KG1 (cell line): ENCODE data around the gene TMEM171.

Experiments
- DNase-seq: peaks from one replicate; lab custom pipeline; 2025; lab: John Stamatoyannopoulos, UW

Gene TMEM171

GRCh38 chr5:73121119-73121463, 716 bp downstream of the TMEM171 start:
- no peak for DNase-seq

DNA sequence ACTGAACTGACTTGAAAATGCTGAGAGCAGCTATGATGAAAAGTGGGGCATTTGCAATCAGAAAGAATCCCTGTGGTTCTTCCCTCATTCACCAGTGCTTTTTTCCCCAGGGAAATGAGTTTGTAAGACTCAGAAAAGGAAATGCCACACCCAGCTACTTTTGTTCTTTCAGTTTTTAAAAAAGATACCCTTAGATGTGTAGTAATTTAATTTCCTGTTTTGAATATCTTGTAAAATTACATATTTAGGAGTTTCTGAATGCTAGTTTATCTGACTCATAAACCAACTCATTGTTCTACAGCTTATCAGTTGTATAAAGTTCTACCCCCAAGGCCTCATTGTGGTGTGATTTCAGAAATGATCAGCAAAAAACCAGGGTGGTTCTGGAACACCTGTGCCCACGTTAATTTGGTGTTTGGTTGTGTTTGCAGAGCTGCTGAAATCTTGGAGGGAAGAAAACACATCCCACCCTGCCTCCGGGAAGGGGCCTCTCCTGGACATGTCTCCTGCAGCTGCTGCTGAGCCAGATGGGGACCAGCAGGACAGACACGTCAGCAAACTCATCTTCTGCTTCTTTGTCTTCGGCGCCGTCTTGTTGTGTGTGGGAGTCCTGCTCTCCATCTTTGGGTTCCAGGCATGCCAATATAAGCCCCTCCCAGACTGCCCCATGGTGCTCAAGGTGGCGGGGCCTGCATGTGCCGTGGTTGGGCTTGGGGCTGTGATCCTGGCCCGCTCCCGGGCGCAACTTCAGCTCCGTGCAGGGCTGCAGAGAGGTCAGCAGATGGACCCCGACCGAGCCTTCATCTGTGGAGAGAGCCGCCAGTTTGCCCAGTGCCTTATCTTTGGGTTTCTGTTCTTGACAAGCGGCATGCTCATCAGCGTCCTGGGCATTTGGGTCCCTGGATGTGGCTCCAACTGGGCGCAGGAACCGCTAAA, 2.8 kb downstream of the TMEM171 start:
- no peak for DNase-seq

GRCh38 chr5:73125289-73125688, 4.9 kb downstream of the TMEM171 start:
- no peak for DNase-seq

DNA sequence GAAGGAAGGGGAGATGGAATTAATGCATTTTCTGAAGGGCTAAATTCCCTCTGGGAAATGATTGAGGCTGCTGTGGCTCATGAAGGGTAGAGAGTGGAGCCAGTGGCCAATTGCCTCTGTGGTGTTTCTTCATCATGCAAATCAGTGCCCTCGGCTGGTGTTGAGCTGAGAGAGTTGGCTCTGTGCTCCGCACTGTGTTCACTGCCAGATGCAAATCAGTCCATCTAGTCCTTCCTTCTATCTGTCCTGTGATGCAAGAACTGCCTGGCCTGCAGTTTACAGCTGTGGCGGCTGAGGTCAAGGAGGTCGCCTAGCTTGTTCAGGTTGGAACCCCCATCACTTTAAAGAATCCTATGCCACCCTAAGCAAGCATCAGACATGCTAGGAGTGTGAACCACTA, 6.0 kb downstream of the TMEM171 start:
- DNase-seq, result no peak

DNA sequence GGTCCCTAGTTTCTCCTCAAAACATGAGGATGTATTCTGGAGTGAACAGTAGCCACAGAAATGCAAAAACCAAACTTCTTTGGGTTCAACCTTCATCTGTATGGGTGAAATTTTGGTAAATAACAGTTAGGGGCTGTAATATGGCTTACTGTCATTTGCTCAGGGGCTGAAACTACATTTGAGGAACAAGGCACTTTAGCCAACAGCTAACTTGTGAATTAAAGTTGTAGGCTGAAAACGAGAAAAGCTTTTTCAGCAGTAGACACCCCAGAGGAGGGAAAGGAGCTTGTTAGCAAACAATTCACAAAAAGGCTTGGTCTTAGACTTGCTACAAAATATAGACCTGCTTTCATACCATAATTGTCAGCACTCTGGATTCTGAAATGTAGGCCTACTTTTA, 6.6 kb downstream of the TMEM171 start:
- no peak for DNase-seq

DNA sequence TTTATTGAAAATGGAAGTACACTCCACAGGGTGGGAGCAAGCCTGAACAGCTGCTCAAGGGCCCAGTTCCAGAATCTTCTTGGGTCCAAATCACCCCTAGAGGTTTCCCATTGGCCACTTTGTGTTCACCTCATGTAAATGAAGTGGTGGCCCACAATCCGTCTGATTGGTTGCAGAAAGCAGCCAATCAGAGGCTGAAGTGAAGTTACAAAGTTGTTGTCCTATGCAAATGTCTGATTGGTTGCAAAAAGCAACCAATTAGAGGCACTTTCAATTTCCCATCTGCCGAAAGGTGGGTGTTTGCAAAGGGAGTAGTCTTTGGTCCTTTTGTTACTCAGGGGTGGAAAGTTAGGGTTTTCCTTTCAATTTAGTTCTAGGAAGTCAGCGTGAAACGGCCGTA, 8.8 kb downstream of the TMEM171 start:
- no peak for DNase-seq

GRCh38 chr5:73130811-73131210, 10.4 kb downstream of the TMEM171 start:
- DNase-seq, result no peak

- DNase-seq, result no peak
Measured at GRCh38 chr5:73131711-73132425, 11.5 kb downstream of the TMEM171 start.

DNA sequence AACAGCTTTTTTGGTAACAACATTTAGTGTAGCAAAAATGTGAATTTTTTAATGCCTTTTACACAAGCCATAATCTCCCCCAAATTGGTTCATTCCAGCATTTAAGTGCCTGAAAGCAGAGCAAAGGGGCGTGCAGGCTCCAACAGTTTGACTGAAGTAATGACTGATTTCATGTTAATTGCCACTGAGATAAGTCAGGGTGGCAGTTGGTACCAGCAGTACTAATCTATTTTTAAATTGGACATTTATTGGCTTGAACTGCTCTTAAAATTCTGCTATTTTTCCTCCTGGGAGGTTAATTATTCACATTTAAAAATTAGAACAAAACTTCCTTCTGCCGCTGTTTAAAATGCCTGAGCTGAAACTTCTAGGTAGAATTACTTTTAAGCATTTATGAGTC, 12.4 kb downstream of the TMEM171 start:
- no peak for DNase-seq

GRCh38 chr5:73135021-73135420, 14.6 kb downstream of the TMEM171 start:
- no peak for DNase-seq

DNA sequence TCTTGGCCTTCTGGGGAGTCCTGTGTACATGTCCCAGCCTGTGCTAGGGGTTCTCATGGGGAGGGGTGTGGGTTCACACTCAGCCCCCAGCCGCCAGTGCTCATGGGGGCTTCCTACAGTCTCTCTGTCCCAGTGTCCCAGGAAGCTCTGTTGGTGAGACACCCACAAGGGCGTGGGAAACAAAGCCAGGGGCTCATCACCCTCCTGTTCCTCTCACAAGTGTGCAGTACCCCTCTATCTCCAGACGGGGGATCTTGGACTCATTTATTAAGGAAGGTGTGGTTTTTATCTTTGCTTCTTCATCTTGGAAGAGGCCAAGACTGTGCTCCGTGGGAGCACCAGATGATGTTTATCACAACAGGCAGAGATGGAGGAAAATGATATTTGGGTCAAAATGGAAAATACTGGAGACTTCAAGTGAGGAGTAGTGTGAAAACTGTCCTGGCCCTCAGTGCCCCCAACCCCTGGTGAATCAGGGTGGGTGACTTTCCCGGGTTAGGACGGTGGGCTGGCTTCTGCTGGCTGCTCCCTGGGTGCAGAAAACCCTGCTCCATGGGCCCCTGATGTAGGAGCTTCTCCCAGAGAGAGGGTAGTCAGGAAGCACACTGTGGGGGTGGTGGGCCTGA, 15.2 kb downstream of the TMEM171 start:
- DNase-seq, result no peak

- no peak for DNase-seq
Measured at GRCh38 chr5:73136055-73136562, 15.7 kb downstream of the TMEM171 start.

- no peak for DNase-seq
Measured at GRCh38 chr5:73137563-73138530, 17.5 kb downstream of the TMEM171 start.

- DNase-seq, result no peak
Measured at GRCh38 chr5:73139485-73139884, 19.1 kb downstream of the TMEM171 start.

DNA sequence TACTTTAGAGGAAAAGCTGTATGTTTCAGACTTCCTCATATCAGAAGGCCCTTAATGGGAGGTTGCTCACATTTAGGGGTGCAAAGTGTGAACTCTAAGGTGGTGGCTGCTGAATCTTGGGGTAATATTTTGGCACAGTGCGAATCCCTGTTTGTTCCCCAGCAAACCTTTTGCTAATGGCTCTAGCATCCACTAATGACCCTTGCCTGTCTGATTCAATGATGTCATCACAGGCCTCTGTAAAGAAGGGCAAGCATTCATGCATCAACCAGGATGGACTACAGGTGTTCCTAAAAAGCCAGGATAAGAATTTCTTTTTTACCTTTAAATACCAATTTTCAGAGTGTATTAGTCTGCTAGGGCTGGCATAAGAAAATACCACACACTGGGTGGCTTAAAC, 20.4 kb downstream of the TMEM171 start:
- DNase-seq, result no peak

GRCh38 chr5:73142035-73142434, 21.7 kb downstream of the TMEM171 start:
- DNase-seq, result no peak

- no peak for DNase-seq
Measured at GRCh38 chr5:73143716-73144115, 23.3 kb downstream of the TMEM171 start.

- no peak for DNase-seq
Measured at GRCh38 chr5:73149540-73149939, 29.2 kb downstream of the TMEM171 start.

- DNase-seq, result no peak
Measured at GRCh38 chr5:73150876-73151275, 30.5 kb downstream of the TMEM171 start.

DNA sequence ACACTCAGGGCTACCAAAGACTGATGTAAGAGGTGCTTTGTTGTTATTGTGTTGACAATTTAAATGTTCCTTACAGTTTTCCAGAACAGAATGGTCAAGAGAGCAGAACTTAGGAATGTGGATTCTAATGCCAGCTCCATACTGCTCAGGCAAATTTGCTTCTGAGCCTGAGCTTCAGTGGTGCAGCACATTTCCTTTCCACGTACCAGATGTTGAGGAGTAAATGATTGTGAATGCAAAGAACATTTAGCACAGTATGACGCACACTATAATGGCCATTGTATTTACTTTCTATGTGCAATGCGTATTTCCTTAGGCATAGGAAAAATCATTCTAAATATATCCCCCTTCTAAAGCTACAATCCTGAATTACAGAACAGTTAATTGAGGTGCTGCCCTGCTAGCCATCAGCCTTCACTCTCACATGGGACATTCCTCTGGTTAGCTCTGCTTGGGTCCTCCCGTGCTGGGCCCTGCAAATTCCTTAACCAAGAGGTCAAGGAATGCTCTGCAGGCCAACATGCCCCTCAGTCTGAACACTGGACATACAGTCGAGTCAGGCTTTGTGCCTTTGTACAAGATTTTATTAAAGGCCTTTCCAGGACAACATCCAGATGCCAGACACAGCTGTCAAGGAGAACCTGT, 31.5 kb downstream of the TMEM171 start:
- DNase-seq, result no peak
